ENCODE measurements around the gene FMO5. TPM values are rescaled to one million over a fixed set of nuclear protein-coding genes. Genes with fewer than 3 reads are reported as not detected.

The FMO5 gene
- total and polyA plus RNA-seq, 2 experiments from 2014 or later = 0.73 to 0.84 TPM

DNA sequence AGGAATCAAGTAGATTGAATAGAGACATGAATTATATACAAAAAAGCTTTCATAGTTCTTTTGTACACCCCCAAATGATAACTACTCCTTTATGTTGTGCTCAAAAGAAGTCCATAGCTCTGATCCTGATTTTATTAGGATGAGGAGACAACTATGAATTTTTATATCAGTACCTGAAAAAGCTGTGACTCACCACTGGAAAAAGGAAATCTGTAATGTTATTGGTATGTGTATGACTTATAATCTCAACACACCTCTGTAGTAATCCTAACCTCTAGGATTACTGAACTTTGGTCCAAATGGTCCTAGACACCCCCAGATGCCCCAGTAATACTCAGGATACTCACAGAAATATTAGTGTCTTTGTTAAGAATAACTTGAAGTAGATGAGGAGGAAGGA, 63.0 kb downstream of the FMO5 start:
- no peaks in the 10 kb centered on the region for H3K27me3 ChIP-seq (ENCODE audit: insufficient read depth)
- H3F3A ChIP-seq (replicated peaks; ENCODE audit: low read depth) = no peaks in the 10 kb centered on the region
- no peak overlapping the region for H3K4me2 ChIP-seq
- no peak overlapping the region for H3K4me3 Mint-ChIP-seq
- peaks cover 48% of the 10 kb centered on the region for H3K36me3 ChIP-seq (ENCODE audit: insufficient read depth)
- no peaks in the 10 kb centered on the region for H3K4me1 Mint-ChIP-seq
- no peak overlapping the region for H3K4me3 ChIP-seq
- no peak for DNase-seq (ENCODE audit: low spot score)
- H2AFZ ChIP-seq = no peak overlapping the region
- no peak for ATAC-seq
- no peaks in the 10 kb centered on the region for H3K4me1 ChIP-seq (ENCODE audit: insufficient read depth)
- no peaks in the 10 kb centered on the region for H3K9me3 Mint-ChIP-seq
- no peaks in the 10 kb centered on the region for H3K9me2 ChIP-seq (ENCODE audit: insufficient read depth)
- H3K27me3 Mint-ChIP-seq (ENCODE audit: insufficient read depth, low read depth, poor library complexity) = peaks cover 3% of the 10 kb centered on the region
- peaks cover 62% of the 10 kb centered on the region for H3K36me3 Mint-ChIP-seq (ENCODE audit: low read depth)
- 0 out of 2 replicates have a peak, but pooled peaks cover 12% of the 10 kb centered on the region for H4K20me1 ChIP-seq (replicated peaks; ENCODE audit: insufficient read depth)
- H3K79me2 ChIP-seq (replicated peaks; ENCODE audit: insufficient read depth) = peaks cover 36% of the 10 kb centered on the region
- no peak overlapping the region for H3K27ac Mint-ChIP-seq
- H3K27ac ChIP-seq (ENCODE audit: low read depth) = no peak overlapping the region
- TF ChIP-seq POLR2AphosphoS5 (IDR thresholded peaks at IDR 0.05; ENCODE audit: low read depth) = no peak
- TF ChIP-seq EZH2 (IDR thresholded peaks at IDR 0.05; ENCODE audit: low read depth, unreplicated experiment) = no peak
- TF ChIP-seq, protein P1, sequence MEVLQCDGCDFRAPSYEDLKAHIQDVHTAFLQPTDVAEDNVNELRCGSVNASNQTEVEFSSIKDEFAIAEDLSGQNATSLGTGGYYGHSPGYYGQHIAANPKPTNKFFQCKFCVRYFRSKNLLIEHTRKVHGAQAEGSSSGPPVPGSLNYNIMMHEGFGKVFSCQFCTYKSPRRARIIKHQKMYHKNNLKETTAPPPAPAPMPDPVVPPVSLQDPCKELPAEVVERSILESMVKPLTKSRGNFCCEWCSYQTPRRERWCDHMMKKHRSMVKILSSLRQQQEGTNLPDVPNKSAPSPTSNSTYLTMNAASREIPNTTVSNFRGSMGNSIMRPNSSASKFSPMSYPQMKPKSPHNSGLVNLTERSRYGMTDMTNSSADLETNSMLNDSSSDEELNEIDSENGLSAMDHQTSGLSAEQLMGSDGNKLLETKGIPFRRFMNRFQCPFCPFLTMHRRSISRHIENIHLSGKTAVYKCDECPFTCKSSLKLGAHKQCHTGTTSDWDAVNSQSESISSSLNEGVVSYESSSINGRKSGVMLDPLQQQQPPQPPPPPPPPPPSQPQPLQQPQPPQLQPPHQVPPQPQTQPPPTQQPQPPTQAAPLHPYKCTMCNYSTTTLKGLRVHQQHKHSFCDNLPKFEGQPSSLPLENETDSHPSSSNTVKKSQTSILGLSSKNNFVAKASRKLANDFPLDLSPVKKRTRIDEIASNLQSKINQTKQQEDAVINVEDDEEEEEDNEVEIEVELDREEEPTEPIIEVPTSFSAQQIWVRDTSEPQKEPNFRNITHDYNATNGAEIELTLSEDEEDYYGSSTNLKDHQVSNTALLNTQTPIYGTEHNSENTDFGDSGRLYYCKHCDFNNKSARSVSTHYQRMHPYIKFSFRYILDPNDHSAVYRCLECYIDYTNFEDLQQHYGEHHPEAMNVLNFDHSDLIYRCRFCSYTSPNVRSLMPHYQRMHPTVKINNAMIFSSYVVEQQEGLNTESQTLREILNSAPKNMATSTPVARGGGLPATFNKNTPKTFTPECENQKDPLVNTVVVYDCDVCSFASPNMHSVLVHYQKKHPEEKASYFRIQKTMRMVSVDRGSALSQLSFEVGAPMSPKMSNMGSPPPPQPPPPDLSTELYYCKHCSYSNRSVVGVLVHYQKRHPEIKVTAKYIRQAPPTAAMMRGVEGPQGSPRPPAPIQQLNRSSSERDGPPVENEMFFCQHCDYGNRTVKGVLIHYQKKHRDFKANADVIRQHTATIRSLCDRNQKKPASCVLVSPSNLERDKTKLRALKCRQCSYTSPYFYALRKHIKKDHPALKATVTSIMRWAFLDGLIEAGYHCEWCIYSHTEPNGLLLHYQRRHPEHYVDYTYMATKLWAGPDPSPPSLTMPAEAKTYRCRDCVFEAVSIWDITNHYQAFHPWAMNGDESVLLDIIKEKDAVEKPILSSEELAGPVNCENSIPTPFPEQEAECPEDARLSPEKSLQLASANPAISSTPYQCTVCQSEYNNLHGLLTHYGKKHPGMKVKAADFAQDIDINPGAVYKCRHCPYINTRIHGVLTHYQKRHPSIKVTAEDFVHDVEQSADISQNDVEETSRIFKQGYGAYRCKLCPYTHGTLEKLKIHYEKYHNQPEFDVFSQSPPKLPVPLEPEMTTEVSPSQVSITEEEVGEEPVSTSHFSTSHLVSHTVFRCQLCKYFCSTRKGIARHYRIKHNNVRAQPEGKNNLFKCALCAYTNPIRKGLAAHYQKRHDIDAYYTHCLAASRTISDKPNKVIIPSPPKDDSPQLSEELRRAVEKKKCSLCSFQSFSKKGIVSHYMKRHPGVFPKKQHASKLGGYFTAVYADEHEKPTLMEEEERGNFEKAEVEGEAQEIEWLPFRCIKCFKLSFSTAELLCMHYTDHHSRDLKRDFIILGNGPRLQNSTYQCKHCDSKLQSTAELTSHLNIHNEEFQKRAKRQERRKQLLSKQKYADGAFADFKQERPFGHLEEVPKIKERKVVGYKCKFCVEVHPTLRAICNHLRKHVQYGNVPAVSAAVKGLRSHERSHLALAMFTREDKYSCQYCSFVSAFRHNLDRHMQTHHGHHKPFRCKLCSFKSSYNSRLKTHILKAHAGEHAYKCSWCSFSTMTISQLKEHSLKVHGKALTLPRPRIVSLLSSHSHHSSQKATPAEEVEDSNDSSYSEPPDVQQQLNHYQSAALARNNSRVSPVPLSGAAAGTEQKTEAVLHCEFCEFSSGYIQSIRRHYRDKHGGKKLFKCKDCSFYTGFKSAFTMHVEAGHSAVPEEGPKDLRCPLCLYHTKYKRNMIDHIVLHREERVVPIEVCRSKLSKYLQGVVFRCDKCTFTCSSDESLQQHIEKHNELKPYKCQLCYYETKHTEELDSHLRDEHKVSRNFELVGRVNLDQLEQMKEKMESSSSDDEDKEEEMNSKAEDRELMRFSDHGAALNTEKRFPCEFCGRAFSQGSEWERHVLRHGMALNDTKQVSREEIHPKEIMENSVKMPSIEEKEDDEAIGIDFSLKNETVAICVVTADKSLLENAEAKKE (CRISPR knock-in tag; IDR thresholded peaks at IDR 0.05) = no peak
- TF ChIP-seq EZH2phosphoT487 (IDR thresholded peaks at IDR 0.05; ENCODE audit: unreplicated experiment) = no peak
- TF ChIP-seq CREB1 (CRISPR knock-in tag; IDR thresholded peaks at IDR 0.05; ENCODE audit: low read depth) = no peak
- no peak for TF ChIP-seq ZNF331 (CRISPR knock-in tag; IDR thresholded peaks at IDR 0.05; ENCODE audit: low read depth)
- TF ChIP-seq ZNF114 (CRISPR knock-in tag; IDR thresholded peaks at IDR 0.05) = no peak
- no peak for TF ChIP-seq JUNB (IDR thresholded peaks at IDR 0.05; ENCODE audit: unreplicated experiment)
- TF ChIP-seq, protein P2, sequence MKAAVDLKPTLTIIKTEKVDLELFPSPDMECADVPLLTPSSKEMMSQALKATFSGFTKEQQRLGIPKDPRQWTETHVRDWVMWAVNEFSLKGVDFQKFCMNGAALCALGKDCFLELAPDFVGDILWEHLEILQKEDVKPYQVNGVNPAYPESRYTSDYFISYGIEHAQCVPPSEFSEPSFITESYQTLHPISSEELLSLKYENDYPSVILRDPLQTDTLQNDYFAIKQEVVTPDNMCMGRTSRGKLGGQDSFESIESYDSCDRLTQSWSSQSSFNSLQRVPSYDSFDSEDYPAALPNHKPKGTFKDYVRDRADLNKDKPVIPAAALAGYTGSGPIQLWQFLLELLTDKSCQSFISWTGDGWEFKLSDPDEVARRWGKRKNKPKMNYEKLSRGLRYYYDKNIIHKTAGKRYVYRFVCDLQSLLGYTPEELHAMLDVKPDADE (IDR thresholded peaks at IDR 0.05) = no peak
- TF ChIP-seq, protein P3, sequence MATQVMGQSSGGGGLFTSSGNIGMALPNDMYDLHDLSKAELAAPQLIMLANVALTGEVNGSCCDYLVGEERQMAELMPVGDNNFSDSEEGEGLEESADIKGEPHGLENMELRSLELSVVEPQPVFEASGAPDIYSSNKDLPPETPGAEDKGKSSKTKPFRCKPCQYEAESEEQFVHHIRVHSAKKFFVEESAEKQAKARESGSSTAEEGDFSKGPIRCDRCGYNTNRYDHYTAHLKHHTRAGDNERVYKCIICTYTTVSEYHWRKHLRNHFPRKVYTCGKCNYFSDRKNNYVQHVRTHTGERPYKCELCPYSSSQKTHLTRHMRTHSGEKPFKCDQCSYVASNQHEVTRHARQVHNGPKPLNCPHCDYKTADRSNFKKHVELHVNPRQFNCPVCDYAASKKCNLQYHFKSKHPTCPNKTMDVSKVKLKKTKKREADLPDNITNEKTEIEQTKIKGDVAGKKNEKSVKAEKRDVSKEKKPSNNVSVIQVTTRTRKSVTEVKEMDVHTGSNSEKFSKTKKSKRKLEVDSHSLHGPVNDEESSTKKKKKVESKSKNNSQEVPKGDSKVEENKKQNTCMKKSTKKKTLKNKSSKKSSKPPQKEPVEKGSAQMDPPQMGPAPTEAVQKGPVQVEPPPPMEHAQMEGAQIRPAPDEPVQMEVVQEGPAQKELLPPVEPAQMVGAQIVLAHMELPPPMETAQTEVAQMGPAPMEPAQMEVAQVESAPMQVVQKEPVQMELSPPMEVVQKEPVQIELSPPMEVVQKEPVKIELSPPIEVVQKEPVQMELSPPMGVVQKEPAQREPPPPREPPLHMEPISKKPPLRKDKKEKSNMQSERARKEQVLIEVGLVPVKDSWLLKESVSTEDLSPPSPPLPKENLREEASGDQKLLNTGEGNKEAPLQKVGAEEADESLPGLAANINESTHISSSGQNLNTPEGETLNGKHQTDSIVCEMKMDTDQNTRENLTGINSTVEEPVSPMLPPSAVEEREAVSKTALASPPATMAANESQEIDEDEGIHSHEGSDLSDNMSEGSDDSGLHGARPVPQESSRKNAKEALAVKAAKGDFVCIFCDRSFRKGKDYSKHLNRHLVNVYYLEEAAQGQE (IDR thresholded peaks at IDR 0.05; ENCODE audit: unreplicated experiment) = no peak
- TF ChIP-seq, protein P4, sequence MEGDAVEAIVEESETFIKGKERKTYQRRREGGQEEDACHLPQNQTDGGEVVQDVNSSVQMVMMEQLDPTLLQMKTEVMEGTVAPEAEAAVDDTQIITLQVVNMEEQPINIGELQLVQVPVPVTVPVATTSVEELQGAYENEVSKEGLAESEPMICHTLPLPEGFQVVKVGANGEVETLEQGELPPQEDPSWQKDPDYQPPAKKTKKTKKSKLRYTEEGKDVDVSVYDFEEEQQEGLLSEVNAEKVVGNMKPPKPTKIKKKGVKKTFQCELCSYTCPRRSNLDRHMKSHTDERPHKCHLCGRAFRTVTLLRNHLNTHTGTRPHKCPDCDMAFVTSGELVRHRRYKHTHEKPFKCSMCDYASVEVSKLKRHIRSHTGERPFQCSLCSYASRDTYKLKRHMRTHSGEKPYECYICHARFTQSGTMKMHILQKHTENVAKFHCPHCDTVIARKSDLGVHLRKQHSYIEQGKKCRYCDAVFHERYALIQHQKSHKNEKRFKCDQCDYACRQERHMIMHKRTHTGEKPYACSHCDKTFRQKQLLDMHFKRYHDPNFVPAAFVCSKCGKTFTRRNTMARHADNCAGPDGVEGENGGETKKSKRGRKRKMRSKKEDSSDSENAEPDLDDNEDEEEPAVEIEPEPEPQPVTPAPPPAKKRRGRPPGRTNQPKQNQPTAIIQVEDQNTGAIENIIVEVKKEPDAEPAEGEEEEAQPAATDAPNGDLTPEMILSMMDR (conservative IDR thresholded peaks at IDR 0.05; ENCODE audit: low read depth in 2 of 2) = no peak
- no peak for TF ChIP-seq NANOG (IDR thresholded peaks at IDR 0.05; ENCODE audit: borderline replicate concordance)
- no peak for TF ChIP-seq STAT1 (IDR thresholded peaks at IDR 0.05; ENCODE audit: unreplicated experiment)

Measured in GM23338 (cell line).